Upper lobe of left lung (tissue), 6 donors: Measurements from ENCODE around the gene PPID. TPM values are rescaled to one million over a fixed set of nuclear protein-coding genes. Genes with fewer than 3 reads are reported as not detected.
A peak's percentile ranks its signal among the peaks of the same experiment; 100 is the strongest.

Source experiments
- ATAC-seq, 2 donors: fragments of 200-7000 bp; cut with Tn5 transposase; one replicate each; pipeline ENCODE4 v1.9.1; 2022; ENCODE audit warnings: mild to moderate bottlenecking in 2 of 2, moderate library complexity in 2 of 2; ENCODE audit not compliant: low FRiP score in 2 of 2
- DNase-seq, 2 donors: peaks; one replicate each; pipeline ENCODE4 v3.0.0-alpha.2; 2019 to 2020
- H3K27ac ChIP-seq, 4 donors: fragments of 200-600 bp; sonication (generic); one replicate each; pipeline ENCODE4 v1.5.1; 2016 to 2019
- H3K27me3 ChIP-seq, 4 donors: fragments of 200-600 bp; sonication (generic); one replicate each; pipeline ENCODE4 v1.5.1; 2017 to 2019
- H3K36me3 ChIP-seq, 4 donors: fragments of 200-600 bp; sonication (generic); one replicate each; pipeline ENCODE4 v1.5.1; 2016 to 2019
- H3K4me1 ChIP-seq, 4 donors: fragments of 200-600 bp; sonication (generic); one replicate each; pipeline ENCODE4 v1.5.1; 2018 to 2019
- H3K4me3 ChIP-seq, 4 donors: fragments of 200-600 bp; sonication (generic); one replicate each; pipeline ENCODE4 v1.5.1; 2017 to 2019; ENCODE audit warnings: mild to moderate bottlenecking in 2 of 4, moderate library complexity in 1 of 4
- H3K9me3 ChIP-seq, 4 donors: fragments of 200-600 bp; sonication (generic); one replicate each; pipeline ENCODE4 v1.5.1; 2018 to 2019
- CTCF ChIP-seq, 6 experiments: fragments of 450-650 bp in 4 of 6; fragments of 200-600 bp in 2 of 6; sonication (generic) in 2 of 6; IDR thresholded peaks; one replicate each; pipeline ENCODE4 v1.5.1; 2016 to 2019; ENCODE audit warnings: antibody characterized with exemption in 6 of 6
- EP300 ChIP-seq, 4 donors: sonication (generic); formaldehyde crosslinking; IDR thresholded peaks; one replicate each; pipeline ENCODE4 v1.5.1; 2017; ENCODE audit warnings: antibody characterized with exemption in 4 of 4, control low read depth in 2 of 4
- POLR2A ChIP-seq, 4 donors: fragments of 450-650 bp; IDR thresholded peaks; one replicate each; pipeline ENCODE4 v1.5.1; 2016 to 2017; ENCODE audit warnings: antibody characterized with exemption in 4 of 4, mild to moderate bottlenecking in 2 of 4
- POLR2AphosphoS5 ChIP-seq, 2 donors: sonication (generic); formaldehyde crosslinking; IDR thresholded peaks; one replicate each; pipeline ENCODE4 v1.5.1; 2017; ENCODE audit warnings: antibody characterized with exemption in 2 of 2
- WGBS, 2 donors: methylation state at CpG; one replicate each; pipeline ENCODE4 v1.1.5; 2017 to 2018; 5-methylcytosine and 5-hydroxymethylcytosine counted together
- total RNA-seq, 6 donors: library from RNA; depleted of rRNA in 4 of 6; stranded (reverse); fragments of >200 nt in 4 of 6; gene quantifications; one replicate each; pipeline versions ENCODE4 v1.1.0 to v1.2.1, GENCODE V29; 2016 to 2021
- donor health status: DM: no; HTN: no; CAD: no; lungs with moderate emphysema.
- donor health status: DM: no; HTN: yes; CAD: no; lungs with severe emphysema.

Gene PPID
- total RNA-seq, 6 donors from 2014 or later: 5.0 to 33.5 (median 16.6) TPM

DNA sequence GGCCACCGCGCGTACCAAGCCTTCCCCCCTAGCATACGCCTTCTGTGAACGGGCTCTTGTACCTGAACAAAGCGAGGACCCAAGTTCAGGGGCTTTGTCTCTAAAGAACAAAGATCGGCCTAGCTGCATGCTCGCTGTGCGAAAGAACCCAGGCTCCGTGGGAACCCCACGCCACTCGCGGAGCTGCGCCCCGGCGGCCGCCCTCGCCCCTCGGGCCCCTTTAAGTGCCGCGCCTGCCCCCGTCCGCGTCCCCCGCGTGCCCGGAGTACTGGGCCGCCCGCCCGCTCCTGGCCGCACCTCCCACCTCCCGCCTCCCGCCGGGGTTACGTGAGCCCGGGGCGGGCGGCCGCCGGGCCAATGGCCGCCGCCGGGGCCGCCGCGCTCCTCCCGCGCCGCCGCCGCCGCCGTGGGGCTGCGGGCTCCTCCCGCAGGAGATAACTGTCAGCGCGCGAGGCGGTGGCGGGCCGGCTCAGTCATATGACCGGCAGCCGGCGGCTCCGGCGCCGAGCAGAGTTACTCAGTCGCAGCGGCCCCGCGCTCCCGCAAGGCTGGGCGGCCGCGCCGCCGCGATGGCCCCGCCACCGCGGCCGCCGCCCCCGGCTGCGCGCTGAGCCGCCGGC is 45.5 kb upstream of the PPID start, which contains the start of gene FNIP2:
TSS of gene FNIP2 (plus strand) at position 472 of the 620 bp plus-strand sequence. CDS start 187 bp downstream, outside the sequence.
- 2 to 4% methylated on average over 9 to 18 of the region's 88 CpGs for WGBS, 2 donors

DNA sequence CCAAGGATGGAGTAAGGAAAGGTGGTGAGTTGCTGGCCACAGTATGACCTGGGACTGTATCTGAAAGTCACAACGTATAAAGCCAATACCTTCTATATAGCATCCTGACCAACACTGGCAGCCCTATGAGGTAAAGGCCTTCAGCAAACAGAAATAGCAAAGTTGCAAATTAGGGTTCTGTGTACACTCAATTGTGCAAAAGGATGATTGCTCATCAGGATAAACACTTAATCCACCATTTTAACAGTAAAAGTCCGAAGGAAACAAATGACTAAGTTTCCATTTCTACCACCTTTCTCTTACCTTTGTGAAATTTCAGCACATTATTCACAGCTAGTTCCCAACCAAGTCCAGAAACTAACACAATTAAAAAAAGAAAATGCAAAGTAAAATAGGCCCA is 44.3 kb upstream of the PPID start:
- WGBS, 2 donors: 45 to 47% methylated on average over 2 of the region's 2 CpGs
- no peak overlapping the region for H3K4me3 ChIP-seq
- no peaks in the 10 kb centered on the region for H3K36me3 ChIP-seq
- DNase-seq (no peak), ATAC-seq (no peak)
- H3K27me3 ChIP-seq: no peaks in the 10 kb centered on the region
- no peaks in the 10 kb centered on the region for H3K9me3 ChIP-seq
- peak overlapping the region in 3 of 4 donors; percentile 51 to 94 (median 93) for H3K27ac ChIP-seq
- peaks cover 10 to 41% (median 11%) of the 10 kb centered on the region in 4 donors for H3K4me1 ChIP-seq
- TF ChIP-seq POLR2AphosphoS5 (IDR thresholded peaks at IDR 0.05) (no peak), CTCF (IDR thresholded peaks at IDR 0.05) (no peak), POLR2A (IDR thresholded peaks at IDR 0.05) (no peak), EP300 (IDR thresholded peaks at IDR 0.05) (no peak)

More for the DNA sequence above, 45.5 kb upstream of the PPID start, which contains the start of gene FNIP2:
- Histone ChIP-seq H3K27me3 (no peaks in the 10 kb centered on the region), H3K4me3 (peak within 1 kb of the TSS; percentile 55 to 86 (median 74)), H3K9me3 (no peaks in the 10 kb centered on the region), H3K4me1 (peaks cover 10 to 44% (median 18%) of the 10 kb centered on the region in 4 donors), H3K27ac (peak within 1 kb of the TSS; percentile 86 to 94 (median 92)), H3K36me3 (no peaks in the 10 kb centered on the region)
- ATAC-seq: peak; percentile 87 to 95
- DNase-seq: peak; percentile 86 to 96
- TF ChIP-seq CTCF (IDR thresholded peaks at IDR 0.05) (peak in 3 of 6 experiments; percentile 21 to 30 (median 28)), POLR2A (IDR thresholded peaks at IDR 0.05) (peak in 3 of 4 donors; percentile 29 to 72 (median 51)), EP300 (IDR thresholded peaks at IDR 0.05) (no peak), POLR2AphosphoS5 (IDR thresholded peaks at IDR 0.05) (peak in 1 of 2 donors; percentile 77)

GRCh38 chr4:158766434-158767044 is 43.3 kb upstream of the PPID start:
- no peaks in the 10 kb centered on the region for H3K36me3 ChIP-seq
- WGBS, 2 donors: 73 to 75% methylated on average over 6 of the region's 6 CpGs
- peak overlapping the region in 2 of 4 donors; percentile 11 to 18 for H3K27ac ChIP-seq
- ATAC-seq (peak in 1 of 2 donors; percentile 32), DNase-seq (no peak)
- no peak overlapping the region for H3K4me3 ChIP-seq
- no peaks in the 10 kb centered on the region for H3K9me3 ChIP-seq
- TF ChIP-seq POLR2AphosphoS5 (IDR thresholded peaks at IDR 0.05) (no peak), POLR2A (IDR thresholded peaks at IDR 0.05) (no peak), CTCF (IDR thresholded peaks at IDR 0.05) (no peak), EP300 (IDR thresholded peaks at IDR 0.05) (no peak)
- H3K27me3 ChIP-seq: no peaks in the 10 kb centered on the region
- H3K4me1 ChIP-seq: peaks cover 7 to 32% (median 10%) of the 10 kb centered on the region in 4 donors

DNA sequence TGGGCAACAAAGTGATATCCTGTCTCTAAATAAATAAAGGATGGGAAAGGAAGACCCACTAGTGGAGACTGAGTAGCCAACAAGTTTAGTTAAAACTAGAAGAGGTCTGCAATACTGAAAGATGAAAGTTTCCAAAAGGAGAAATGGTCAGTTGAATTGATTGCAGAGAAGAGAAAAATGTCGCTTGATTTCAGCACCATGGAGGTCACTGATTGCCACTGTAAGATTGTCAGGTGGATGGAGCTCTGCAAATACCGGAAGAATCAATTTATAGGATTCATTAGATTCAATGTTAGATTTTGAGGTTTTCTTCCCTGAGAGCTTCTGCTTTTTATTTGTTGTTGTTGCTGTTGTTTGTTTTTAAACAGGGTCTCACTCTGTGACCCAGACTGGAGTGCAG is 40.3 kb upstream of the PPID start:
- 46 to 47% methylated on average over 2 of the region's 2 CpGs for WGBS, 2 donors
- H3K4me3 ChIP-seq: no peak overlapping the region
- H3K9me3 ChIP-seq: no peaks in the 10 kb centered on the region
- H3K4me1 ChIP-seq: peaks cover 8 to 20% (median 9%) of the 10 kb centered on the region in 4 donors
- TF ChIP-seq POLR2A (IDR thresholded peaks at IDR 0.05) (no peak), EP300 (IDR thresholded peaks at IDR 0.05) (no peak), CTCF (IDR thresholded peaks at IDR 0.05) (no peak), POLR2AphosphoS5 (IDR thresholded peaks at IDR 0.05) (no peak)
- H3K36me3 ChIP-seq: no peaks in the 10 kb centered on the region
- no peaks in the 10 kb centered on the region for H3K27me3 ChIP-seq
- H3K27ac ChIP-seq: no peak overlapping the region
- no peak for DNase-seq
- ATAC-seq: no peak
